NK-92 treated with Interleukin-12 subunit alpha and Interleukin-12 subunit beta, amount 100 ng/mL, for 24 hours (cell line): Measurements from ENCODE around the gene SLC19A1.

ENCODE experiments used
- DNase-seq: peaks from one replicate; lab custom pipeline; 2025; lab: John Stamatoyannopoulos, UW

Gene SLC19A1

DNA sequence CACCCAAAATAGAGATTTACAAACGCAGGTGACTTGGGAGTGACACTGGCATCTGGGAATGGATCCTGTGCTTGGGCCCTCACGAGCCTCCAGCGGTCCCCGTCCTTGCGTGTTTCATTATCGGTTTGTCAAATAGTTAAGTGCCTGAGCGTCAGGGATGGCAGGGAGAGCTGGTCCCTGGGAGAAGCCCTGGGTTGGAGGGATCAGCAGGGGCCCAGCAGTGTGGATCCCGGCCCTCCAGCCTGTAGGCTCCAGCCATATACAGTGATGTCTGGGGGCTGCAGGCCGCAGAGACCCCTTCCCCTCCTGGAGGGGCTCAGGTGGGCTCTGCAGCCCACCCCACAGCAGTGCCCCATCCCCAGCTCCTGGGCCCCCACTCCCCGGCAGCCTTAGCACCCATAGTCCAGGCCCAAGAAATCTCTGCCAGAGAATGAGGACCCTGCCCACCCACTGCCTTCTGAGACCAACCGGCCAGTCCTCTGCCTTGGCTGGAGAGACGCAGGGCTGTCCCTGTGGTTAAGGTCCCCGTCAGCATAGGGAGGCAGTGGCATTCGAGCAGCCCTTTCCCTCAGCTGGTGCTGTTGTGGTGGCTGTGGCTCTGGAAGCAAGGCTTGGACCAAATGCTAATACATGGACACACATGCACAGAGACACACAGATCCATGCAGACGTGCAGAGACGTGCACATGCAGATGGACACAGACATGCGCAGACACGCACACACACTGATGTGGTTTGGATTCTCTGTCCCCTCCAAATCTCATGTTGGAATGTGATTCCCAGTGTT lies 2.4 kb upstream of the SLC19A1 start:
- DNase-seq, result no peak

DNA sequence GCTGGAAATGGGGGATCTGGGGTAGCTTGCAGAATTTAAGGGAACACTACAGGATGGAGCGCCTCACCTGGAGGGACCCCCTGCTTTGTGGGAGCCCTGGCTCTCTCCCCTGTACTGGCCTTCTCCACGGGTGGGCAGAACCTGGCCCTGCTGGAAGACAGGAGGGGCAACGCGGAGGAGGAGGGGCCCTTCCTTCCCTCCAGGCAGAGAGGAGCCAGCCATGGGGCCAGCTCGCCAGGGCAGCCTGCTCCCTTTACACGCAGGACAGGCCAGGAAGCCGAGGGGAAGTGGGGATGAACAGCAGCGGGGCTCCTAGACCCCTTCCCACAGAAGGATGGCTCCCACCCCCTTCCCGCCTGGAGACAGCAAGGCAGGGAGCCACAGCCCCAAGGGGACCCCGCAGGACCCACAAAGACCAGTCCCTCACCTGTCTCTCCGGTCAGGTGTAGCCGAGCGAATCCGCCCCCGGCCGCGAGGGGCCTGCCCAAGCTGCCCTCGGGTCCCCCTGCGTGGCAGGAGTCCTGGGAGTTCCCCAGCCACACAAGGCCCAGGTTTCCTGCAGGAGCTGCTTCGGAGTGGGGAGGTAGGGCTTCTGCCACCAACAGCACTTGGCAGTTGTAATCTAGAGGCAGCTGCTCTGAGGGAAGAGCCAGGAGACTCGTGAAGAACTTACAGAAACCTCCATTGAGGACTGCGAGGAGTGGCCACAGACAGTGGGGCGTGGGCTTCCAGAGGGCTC lies 1.6 kb upstream of the SLC19A1 start:
- no peak for DNase-seq

DNA sequence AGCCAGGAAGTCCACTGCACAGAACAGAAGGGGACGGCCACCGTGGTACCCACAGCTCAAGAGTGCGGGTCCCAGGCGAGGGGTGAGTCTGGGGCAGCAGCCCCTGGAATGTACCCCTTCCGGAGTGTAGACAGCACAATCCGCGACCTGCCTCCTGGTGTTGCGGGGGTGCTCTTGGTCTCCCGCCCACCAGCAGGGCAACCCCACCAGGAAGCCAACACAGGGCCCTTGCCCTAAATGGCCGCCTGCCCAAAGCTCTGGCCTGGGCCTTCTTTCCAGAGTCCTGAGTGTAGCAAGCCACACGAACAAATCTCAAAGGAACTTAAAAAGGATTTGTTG lies 1.1 kb upstream of the SLC19A1 start:
- DNase-seq, result no peak

DNA sequence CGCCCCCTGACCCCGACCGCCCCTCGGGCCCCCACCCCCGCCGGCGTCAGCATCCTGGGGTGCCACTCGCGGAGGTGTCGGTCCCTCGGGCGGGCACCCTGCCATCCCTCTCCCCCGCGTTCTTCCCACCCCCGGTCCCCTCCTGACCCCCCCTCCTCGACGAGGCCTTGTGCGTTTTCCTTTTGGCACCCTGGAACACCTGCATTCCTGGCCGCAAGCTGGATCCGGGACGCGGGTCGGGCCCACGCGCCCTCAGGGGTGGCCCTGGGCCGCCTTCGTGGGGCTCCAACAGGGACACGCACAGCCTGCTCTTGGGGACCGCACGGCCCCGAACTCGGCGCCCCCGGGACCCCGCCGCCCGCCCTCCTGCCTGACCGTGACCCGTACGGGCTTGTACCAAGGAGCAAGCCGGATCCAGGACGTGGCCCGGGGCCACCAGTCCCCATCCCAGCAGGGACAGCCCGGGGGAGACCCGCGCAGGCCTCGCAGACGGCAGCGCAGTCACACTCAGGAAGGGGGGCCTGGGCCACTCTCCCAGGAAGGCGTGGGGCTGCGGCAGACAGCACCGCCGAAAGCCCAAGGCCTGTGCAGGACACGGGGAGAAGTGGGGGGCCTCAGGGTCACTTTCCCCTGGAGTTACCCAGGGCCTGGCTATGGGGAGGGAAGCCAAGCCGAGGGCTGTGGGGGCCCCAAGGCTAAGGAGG lies 579 bp upstream of the SLC19A1 start:
- DNase-seq, result no peak

DNA sequence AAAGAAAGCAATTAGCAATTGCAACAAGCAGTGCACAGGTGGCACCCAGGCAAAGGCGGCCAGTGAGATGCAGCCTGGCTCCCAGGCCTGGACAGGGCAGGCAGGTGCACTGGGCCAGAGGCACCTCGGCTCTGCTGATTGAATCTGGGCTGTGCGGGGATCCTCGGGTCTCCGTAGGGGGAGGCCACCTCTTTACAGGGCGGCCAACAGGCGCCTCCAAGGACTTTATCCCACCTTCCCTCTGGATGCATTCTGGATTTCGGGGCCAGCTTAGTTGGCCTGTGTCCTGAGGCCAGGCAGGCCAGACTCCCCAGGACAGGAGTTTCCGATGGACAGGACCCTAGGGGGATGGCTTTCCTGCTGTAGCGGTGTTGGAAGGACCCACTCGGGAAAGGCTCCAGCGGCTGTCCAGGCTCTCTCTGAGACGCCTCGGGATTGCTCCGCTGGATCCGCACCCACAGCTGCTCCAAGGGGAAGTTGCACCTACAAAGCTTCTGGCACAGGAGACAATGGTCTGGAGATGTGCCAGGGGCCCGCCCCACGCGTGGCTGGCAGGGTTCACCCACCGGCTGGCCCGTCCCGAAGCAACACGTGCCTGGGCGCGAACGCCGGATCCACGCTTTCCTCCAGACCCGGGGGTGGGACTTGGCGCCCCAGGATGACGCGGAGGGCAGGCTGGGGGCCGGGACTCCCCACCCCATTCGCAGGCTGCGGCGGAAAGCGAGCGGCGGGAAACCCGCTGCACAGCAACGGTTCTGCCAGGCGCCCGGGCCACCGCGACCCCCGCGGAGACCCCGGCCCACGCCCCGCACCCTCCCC lies 810 bp downstream of the SLC19A1 start:
- peak; percentile 62 for DNase-seq

DNA sequence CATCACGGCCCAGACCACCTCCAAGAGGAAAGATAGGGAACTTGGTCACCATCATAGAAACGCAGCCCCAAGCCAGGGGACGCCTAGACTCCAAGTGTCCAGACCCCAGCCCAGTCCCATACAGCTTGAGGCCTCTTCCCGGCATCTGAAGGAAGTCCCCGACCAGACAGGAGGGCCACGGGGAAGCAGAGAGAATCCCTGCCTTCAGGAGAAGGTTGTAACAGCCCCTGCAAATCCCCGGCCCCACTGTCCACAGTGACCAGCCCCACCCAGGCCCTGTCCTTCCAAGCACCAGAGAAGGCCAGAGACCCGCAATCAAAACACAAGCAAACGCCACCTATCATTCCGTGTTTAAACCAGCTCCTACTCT lies 1.7 kb downstream of the SLC19A1 start:
- no peak for DNase-seq

DNA sequence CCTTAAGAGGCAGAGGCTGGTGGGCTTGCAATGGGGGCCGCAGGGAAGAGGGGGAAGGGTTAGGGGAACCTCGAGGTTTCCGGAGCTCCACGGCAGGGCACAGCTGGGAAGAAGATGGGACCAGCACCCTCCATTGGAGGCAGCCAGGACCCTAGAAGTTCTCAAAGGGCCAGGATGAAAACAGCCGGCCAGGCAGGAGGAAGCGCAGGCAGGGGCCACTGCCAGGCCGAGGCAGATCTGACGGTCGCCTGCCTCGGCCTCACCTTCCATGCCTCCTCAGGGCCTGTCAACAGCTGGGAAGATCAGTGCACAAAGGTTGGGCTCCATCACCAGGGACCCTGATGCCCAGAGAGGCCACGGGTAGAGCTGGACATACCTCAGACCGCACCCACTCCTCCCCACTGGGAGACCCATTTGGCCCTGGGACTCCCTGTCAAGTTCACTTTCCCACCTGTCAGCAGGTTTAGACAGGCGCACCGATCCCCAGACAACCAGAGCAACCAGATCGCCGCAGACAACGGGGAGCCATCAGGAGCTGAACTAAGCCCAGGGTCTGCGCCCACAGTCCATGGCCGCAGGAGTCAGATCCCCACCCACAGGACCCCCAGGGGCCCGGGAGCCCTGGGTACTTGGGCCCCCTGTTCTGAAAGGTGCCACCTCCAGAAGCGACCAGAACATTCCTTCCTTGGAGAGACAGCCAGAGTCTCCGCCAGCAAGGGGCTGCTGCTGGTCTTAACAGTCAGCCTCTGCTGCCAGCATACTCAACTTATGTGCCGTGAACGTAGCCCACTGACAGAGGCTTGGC lies 2.2 kb downstream of the SLC19A1 start:
- no peak for DNase-seq

DNA sequence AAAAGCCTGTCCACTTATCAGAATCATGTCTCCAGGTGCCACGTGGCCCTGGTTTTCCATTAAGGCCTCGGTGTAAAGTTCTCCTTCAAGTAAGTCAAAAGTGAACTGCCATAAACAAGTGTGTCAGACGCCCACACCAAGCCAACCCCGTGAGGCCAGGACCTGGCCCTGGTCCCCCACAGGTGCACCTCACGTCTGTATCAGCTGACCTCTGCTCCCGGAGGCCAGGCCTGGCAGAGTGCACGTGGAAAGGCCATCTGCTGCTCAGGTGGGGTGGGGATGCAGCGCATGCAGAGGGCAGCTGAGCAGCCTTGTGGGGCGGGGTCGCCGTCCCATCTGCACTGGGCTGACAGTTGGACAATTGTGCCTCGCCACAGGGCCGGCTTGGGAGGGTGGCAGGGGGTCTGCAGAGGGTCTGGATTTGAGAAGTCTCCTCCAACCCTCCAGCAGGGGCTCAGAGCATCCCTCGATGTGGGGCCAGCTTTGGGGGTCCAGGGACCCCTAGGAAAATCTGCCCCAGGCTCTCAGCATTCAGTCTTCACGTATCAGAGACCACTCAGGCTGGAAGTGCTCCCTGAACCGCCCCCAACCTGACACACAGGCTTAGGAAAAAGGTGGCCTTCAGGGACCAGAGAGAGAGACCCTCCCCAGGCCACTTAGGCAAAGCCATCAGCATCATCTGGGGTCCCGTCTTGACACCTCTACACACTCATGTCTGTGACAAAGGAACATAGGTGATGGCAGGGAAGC lies 3.0 kb downstream of the SLC19A1 start:
- no peak for DNase-seq

DNA sequence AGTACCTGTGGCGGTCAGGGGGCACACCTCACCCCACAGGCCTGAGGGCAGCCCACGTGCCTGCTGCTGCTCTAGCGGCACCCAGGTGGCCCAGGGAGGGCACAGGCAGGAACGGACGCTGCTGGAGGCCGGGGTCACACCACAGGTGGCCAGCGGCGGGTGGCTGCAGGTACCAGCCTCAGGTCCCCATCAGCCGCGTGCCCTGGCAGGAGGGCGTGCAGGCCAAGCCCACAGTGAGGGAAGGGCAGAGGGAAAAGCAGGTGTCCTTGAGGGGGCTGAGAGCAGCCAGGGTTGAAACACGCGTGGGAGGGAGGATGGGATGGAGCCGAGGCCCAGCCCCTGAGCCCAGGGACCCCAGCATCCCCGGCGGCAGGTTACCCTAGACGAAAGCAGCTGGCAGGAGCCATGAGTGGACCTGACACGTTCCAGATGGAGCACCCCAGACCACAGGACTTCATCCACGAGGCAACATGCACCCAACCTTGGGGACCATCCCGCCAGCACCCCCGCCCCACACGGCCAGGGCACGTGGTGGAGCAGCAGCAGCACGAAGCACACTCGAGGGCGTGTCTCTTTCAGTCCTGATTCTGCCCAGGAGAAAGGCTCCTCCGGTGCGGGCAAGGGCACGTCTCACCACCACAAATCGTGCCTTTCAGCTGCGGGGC lies 3.7 kb downstream of the SLC19A1 start:
- no peak for DNase-seq

DNA sequence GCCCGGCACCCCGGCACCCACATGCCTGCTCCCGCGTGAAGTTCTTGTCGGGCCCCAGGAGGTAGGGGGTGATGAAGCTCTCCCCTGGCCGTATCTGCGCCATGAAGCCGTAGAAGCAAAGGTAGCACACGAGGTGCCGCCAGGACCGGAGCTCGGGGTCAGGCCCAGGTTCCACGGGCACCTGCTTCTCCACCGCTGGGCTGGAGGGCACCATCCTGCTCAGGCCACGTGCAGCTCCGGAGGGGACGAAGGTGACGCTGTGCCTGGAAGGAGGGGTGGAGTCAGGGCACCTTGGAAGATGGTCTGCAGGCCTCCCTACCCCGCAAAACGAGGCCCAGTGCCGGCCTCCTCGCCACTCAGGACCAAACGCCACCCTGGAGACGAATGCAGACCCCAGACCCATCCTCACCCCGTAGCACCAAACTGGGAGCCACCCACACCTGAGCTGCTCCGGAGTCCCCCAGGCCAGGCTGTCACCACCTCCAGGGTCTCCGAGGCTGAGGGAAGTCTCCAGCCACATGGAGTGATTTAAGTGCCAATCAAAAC lies 4.4 kb downstream of the SLC19A1 start:
- no peak for DNase-seq

DNA sequence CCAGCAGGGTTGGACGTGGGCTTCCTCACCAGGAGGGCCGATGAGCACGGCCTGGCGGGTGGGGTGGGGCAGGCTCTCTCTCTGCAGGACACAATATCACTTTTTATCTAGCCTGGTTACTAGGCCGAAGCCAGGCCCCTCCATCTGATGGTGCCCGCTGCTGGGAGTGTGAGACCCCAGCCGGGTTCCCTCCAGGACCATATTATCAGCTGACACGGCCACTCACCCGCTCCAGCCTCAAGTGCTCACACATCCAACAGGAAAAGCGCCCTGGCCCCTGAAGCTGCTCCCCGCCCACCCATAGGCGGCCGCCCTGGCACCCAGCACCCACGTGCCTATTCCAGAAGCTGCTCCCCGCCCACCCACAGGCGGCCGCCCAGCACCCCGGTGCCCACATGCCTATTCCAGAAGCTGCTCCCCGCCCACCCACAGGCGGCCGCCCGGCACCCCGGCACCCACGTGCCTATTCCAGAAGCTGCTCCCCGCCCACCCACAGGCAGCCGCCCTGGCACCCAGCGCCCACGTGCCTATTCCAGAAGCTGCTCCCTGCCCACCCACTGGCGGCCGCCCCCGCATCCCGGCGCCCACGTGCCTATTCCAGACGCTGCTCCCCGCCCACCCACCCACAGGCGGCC lies 5.0 kb downstream of the SLC19A1 start:
- no peak for DNase-seq

DNA sequence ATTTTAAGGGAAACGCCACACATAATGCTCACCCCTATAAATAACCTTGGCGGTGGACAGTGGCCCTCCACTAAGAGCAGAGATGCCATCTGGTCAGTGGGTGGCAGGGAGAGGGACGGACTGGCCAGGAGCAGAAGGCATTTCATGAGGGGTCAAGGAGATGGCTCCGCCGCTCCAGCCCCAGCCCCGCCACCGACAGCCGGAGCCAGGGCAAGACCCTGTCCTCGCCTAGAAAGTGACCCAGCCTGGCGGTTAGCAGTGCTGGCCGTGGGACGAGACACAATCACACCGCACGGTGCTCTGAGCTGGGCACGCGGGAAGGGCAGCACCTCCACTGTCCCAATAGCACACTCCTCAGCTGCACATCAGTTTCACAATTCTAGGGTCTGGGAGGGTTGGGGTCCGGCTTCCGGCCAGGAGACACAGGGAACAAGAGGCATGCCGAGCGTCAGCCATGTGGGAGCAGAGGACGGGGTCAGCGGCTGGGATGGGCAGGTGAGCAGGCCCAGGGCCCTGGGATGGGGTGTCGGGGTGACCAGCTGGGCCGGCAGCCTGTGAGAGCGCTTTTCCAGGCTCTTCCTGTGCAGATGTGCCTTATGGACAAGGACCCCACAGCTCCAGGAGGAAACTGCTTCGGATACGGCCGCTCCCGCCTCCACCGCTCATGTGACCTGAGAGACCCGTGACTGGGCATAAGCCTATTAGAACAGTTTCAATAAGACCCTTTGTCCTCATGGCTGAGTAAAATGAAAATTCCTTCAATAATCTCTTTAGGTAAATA lies 5.7 kb downstream of the SLC19A1 start:
- DNase-seq, result no peak

DNA sequence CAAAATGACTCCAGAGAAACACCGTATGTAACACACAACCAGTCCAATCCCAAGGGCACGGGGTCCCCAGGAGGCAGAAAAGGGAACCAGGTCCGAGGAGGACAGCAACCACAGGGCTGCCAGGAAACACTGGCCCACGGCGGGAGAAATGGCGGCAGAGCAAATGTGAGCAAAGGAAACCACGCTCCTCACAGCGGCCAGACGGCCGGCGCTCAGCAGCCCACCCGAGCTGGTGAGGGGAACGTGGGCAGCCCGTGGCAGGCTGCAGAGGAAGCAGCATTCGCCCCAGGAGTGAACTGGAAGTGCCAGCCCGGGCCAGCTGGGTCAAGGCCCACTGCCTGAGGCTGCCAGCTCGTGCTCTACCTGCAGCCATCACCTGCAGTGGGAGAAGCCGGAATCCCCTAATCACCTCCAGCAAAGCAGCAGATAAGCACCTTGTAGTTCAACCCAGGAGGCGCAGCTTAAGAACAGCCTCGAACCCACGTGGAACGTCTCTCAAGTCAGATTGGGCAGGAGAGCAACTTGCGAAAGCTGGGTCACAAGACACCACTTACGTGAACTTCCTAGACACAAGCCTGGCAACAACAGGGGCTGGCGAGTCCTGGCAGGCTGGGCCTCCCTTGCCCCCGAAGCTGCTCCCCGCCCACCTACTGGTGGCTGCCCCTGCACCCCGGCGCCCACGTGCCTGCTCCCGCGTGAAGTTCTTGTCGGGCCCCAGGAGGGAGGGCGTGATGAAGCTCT lies 6.7 kb downstream of the SLC19A1 start:
- no peak for DNase-seq

DNA sequence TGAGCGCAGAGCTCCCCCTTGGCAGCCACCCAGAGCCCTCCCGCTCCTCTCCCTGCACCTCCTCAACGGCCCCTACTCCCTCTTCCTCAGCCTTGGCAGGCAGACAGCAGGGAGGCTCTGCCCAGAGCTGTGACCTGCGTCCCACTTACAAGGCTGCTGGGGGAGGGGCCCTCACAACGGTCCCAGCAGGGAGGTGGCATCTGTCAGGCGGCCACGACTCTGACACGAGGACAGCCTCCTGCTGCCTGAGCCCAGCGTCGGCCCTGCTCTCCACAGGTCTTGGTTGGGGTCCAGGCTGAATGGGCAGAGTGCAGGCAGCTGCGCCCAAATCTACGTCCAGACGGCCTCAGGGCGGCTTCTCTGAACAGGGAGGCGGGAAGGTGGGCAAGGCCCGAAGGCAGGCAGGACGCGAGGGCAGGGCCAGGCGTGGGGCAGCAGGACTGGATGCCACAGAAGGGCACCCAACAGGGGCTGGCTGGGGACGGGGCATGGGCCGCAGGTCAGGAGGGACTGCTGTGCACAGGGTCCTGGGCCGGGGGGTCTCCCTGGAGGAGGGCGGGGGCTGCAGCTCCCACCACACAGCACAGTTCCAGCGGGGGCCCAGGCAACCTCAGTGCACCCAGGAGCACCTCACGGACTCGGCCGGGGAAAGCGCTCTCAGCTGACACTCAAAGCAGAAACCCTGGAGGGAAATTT lies 7.5 kb downstream of the SLC19A1 start:
- DNase-seq, result no peak

DNA sequence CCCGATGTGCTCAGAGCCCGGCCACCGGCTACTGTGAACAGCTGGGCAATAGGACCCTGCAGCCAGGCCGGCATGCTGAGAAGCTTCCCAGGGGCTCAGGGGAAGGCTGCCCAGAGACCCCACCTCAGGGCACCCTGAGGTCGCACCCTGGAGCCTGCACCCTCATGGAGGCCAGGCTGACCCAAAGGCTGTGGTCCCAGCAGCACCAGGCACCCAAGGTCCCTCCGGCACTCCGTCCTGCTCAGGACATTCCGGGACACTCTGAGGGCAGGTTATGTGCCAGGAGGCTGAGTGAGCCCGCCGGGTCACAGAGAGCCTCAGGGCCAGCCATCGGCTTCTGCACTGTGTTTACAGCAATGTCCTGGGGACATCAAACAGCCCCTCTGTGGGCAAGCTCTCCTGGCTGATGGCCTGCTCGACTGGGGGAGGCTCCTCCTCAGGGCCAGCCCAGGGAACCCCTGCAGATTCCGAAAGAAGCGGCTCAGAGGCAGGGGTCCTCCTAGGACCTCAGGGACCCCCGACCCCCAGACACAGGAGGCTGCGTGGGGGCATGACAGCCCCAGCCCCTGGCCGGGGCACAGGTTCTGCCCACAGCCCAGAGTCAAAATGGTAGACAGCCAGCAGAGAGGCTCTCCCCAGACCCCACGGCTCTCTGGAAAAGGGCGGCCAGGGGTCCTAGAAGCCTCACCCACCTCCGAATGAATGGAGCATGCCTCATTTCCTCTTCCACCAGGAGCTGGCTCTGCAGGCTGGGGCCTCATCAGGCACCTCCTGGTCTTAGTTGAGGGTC lies 8.2 kb downstream of the SLC19A1 start:
- DNase-seq, result no peak

DNA sequence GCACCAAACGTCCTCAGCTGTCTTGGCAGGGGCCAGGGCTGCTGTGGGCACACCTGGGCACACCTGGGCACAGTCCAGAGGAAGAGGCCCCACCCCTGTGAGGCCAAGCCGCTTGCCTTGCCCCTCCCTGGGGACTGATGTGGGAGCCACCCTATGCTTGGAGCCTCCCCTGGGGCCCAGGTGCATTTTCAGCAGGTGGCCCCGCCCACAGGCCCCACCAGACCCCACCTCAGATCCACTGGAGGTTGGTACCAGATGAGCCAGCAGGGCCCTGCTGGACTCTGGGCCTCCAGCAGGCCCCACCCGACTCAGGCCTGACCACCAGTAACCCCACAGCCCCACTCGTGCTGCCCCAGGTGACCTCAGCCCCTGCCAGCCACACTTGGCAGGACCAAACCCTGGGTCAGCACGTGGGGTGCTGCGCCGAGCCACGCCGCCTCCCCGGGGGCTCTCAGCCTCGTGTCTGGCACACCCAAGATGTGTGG lies 8.8 kb downstream of the SLC19A1 start:
- DNase-seq, result no peak
